GM19043 (cell line): ENCODE measurements around the gene KCNJ15.

ENCODE experiments used
- ATAC-seq: cut with Tn5 transposase; IDR thresholded peaks from one replicate; pipeline ENCODE4 v1.9.1; 2021; ENCODE audit warnings: low read depth; ENCODE audit not compliant: unreplicated experiment

The KCNJ15 gene

DNA sequence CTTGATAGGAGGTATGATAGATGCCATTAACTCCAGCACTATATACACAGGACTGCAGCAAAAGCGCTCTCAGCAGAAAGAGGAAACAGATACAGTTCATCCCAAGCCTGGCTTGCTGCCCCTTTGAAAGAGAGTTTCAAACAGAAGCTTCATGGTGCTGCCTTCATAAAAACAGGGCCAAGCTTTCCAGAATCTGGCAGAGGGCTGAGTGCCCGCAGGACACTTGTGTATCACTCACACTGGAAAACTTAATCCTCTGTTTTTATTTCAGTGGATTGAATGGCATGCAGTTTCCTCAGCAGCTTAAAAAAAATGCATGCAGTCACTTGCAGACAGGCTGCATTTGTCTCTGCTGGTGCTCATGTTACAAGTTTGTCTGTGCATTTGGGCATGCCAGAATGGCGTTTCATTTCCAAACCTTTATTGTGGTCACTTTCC is 40.4 kb downstream of the KCNJ15 start:
- no peak for ATAC-seq

- ATAC-seq = no peak
These were observed 41.1 kb downstream of the KCNJ15 start for GRCh38 chr21:38297871-38298270.

- no peak for ATAC-seq
These were observed 42.0 kb downstream of the KCNJ15 start for GRCh38 chr21:38298832-38299231.

- ATAC-seq = no peak
These were observed 42.9 kb downstream of the KCNJ15 start for GRCh38 chr21:38299671-38300070.

- ATAC-seq = no peak
These were observed 43.4 kb downstream of the KCNJ15 start for GRCh38 chr21:38300141-38300578.

GRCh38 chr21:38301321-38302214 is 44.8 kb downstream of the KCNJ15 start:
- no peak for ATAC-seq

DNA sequence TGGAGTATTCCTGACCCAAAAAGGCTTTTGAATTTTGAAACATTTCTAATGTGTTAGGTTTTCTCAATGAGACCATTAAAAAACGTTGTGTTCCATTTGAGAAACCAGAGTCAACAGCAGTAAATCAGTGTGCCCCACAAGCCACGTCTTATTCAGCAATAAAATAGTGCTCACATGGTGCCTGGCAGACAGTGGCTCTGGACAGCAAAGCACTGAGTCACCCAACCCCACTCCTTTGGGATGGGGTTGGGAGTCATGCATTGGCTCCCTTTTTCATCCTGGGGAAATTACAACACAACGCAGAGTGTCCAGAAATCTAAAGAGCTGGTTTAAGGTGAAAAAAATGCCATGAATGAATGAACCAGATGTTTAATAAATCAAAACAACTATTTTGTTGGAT is 46.5 kb downstream of the KCNJ15 start:
- ATAC-seq = no peak

DNA sequence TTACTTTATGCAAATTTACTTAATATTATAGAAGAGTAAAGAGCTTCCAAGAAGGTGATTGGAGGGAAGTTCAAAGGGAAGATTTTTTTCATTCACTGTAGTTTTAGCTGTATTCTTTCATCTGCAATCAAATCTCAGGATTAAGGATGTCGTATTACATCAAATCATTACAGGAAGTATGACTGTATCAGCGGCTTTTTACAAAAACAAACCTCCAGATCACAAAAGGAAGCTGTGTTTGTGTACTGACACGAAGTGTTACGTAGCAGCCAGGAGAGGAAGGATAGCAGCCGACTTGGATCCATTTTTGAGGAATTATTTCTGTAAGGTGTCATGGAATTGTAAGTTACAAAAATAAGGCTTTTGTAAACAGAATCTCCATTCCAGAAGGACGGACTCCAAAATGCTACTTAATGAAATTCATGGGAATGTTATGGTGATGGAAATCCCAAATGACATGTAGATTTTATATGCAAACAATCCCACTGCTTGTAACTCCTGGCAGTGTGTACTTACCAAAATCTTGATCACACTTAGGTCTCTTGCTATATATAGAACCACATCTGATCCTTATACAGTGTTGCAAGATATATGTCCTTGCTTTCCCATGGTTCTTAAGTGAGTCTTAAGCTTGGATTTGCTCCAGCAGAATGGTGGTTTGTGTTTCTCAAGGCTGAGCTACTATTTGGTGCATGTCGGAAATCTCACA is 49.8 kb downstream of the KCNJ15 start:
- no peak for ATAC-seq

- ATAC-seq = no peak
These were observed 51.2 kb downstream of the KCNJ15 start for GRCh38 chr21:38307771-38308531.

GRCh38 chr21:38308532-38309119 is 51.8 kb downstream of the KCNJ15 start:
- no peak for ATAC-seq

DNA sequence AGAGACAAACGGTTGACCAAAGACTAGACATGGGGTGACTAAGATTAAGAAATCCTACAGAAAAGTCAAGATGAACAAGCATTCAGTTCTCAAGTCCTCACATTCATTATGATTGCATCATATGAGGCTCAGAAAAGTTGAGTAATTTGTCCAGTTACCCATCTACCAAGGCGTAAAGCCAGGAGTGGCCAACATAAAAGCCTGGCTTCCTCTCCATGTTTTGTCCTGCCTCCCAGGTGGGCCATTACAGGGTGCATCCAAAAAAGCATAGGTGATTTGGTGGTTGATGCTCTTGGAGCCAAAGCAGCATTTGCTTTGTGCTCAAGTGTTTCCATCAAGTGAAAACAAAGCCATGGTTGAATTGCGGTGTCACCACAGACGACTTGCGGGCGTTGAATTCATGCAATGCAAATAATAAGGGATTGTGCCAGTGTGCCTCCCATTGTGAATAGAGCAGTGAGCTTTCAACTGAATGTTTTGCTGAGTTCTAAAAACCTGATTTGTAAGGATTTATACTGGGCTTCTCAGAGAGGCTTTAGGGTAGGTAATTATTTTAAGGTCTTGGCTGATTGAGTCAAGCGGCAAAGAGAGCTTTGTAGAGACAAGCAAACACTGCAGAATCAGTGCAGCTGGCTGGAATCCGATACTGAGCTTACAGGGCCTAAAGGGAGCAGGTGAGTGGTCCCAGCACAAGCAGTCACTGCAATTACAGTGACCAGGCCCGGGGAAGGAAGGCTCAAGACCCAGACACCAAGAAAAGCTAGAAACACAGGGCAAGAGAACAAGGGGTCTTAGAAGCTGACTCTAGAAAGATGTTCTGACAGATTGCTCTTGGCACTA is 54.1 kb downstream of the KCNJ15 start:
- ATAC-seq = no peak

GRCh38 chr21:38311765-38312164 is 55.0 kb downstream of the KCNJ15 start:
- ATAC-seq = no peak

GRCh38 chr21:38312822-38313221 is 56.0 kb downstream of the KCNJ15 start:
- no peak for ATAC-seq

GRCh38 chr21:38314558-38314957 is 57.8 kb downstream of the KCNJ15 start:
- ATAC-seq = no peak

GRCh38 chr21:38315122-38315521 is 58.3 kb downstream of the KCNJ15 start:
- ATAC-seq = no peak

DNA sequence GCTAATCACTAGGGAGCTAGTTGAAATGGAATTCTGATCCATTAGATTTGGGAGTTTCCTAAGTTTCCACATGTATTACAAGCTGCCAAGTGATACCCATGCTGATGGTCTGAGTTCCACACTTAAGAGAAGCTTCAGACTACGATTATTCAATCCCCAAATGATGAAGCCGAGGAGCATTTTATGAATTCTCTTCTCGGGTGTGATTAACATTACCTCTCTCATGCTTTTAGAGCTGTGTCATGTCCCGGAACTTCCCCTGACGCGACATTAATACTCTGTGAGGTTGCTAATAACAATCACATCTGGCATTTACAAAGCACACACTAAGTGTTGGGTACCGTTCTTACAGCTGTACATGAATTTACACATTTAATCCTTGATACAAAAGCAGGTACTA is 63.0 kb downstream of the KCNJ15 start:
- no peak for ATAC-seq

- no peak for ATAC-seq
These were observed 64.8 kb downstream of the KCNJ15 start for GRCh38 chr21:38321568-38321967.

DNA sequence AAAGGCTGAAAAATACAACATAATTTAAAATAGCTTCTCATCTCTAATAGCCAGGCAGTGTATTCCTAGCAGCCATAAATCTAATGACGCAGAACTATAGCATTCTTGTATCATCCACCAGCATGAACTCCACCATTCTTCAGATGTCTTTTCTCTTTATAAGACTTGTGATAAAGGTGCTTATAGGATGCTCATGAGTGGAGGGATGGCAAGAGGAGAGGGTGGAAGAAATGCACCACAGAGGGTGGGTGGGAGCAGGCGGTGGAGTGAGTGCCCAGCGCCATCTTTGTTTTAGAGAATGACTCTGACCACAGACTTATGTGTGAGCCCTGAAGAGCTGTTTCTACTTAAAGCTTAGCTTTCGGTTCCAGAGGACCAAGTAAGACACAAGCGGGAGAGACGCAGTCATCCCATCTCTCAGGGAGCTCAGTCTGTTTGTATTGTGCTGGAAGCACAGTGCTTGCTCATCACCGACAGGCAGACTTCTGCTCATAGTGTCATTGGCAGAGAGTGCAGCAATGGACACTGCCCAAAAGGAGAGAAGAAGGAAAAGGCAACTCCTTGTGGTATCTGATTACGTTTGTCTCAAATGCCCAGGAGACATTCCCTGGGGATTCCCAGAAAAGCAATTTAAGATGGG is 65.6 kb downstream of the KCNJ15 start:
- ATAC-seq = no peak
